HEK293T (cell line): Measurements from ENCODE around the gene PALB2.

Experiments
- CTCF ChIA-PET: fragments of 350-600 bp; formaldehyde crosslinking; extraction: SDS; loops from one replicate; lab custom pipeline; 2021; ENCODE audit warnings: antibody characterized with exemption, inconsistent platforms; lab: Yijun Ruan, JAX
- POLR2A ChIA-PET: fragments of 350-600 bp; formaldehyde crosslinking; extraction: SDS; loops from one replicate; lab custom pipeline; 2020; ENCODE audit warnings: antibody characterized with exemption, inconsistent platforms; lab: Yijun Ruan, JAX
- DNase-seq: peaks from one replicate; pipeline ENCODE4 v3.0.0; 2012; ENCODE audit warnings: mixed read lengths; ENCODE audit errors: extremely low spot score
- ARNT ChIP-seq: fragments of 450-650 bp; IDR thresholded peaks from 2 replicates; pipeline ENCODE4 v1.6.1; 2017; ENCODE audit warnings: mild to moderate bottlenecking
- BHLHE40 ChIP-seq: fragments of 450-650 bp; IDR thresholded peaks from 2 replicates; pipeline ENCODE4 v1.6.1; 2016; ENCODE audit warnings: mild to moderate bottlenecking, moderate library complexity, borderline replicate concordance
- CTBP1 ChIP-seq: fragments of 450-650 bp; IDR thresholded peaks from 2 replicates; pipeline ENCODE4 v1.6.1; 2016; ENCODE audit warnings: borderline replicate concordance
- ELF4 ChIP-seq: fragments of 450-650 bp; IDR thresholded peaks from 2 replicates; pipeline ENCODE4 v1.6.1; 2017; ENCODE audit warnings: antibody characterized with exemption
- FOXA1 ChIP-seq: fragments of 450-650 bp; IDR thresholded peaks from 2 replicates; pipeline ENCODE4 v1.6.1; 2016; ENCODE audit warnings: mild to moderate bottlenecking
- FOXK2 ChIP-seq: fragments of 450-650 bp; IDR thresholded peaks from 2 replicates; pipeline ENCODE4 v1.6.1; 2016; ENCODE audit warnings: mild to moderate bottlenecking
- FOXM1 ChIP-seq: fragments of 450-650 bp; IDR thresholded peaks from 2 replicates; pipeline ENCODE4 v1.6.1; 2017; ENCODE audit warnings: mild to moderate bottlenecking, borderline replicate concordance
- HDGF ChIP-seq: fragments of 450-650 bp; IDR thresholded peaks from 2 replicates; pipeline ENCODE4 v1.6.1; 2017; ENCODE audit warnings: antibody characterized with exemption, borderline replicate concordance
- L3MBTL2 ChIP-seq: fragments of 450-650 bp; conservative IDR thresholded peaks from 2 replicates; pipeline ENCODE4 v1.6.1; 2016; ENCODE audit warnings: mild to moderate bottlenecking
- LEF1 ChIP-seq: fragments of 450-650 bp; IDR thresholded peaks from 2 replicates; pipeline ENCODE4 v1.6.1; 2017; ENCODE audit warnings: mild to moderate bottlenecking, borderline replicate concordance
- NFRKB ChIP-seq: fragments of 450-650 bp; IDR thresholded peaks from 2 replicates; pipeline ENCODE4 v1.6.1; 2016; ENCODE audit warnings: mild to moderate bottlenecking, moderate library complexity
- SP1 ChIP-seq: fragments of 450-650 bp; IDR thresholded peaks from 2 replicates; pipeline ENCODE4 v1.6.1; 2017
- SUZ12 ChIP-seq: fragments of 450-650 bp; IDR thresholded peaks from 2 replicates; pipeline ENCODE4 v1.6.1; 2016; ENCODE audit warnings: mild to moderate bottlenecking
- TARDBP ChIP-seq: fragments of 450-650 bp; IDR thresholded peaks from 2 replicates; pipeline ENCODE4 v1.6.1; 2016
- ZNF384 ChIP-seq: fragments of 450-650 bp; IDR thresholded peaks from 2 replicates; pipeline ENCODE4 v1.6.1; 2016
- TF ChIP-seq, protein P1 (sequence below): fragments of 450-650 bp; IDR thresholded peaks from 2 replicates; pipeline ENCODE4 v1.6.1; 2016

The PALB2 gene

GRCh38 chr16:23670137-23670776 lies 29.1 kb upstream of the PALB2 start:
- DNase-seq: no peak
- no peak for TF ChIP-seq SUZ12
- TF ChIP-seq FOXA1: no peak
- TF ChIP-seq BHLHE40: no peak
- TF ChIP-seq ARNT: no peak
- TF ChIP-seq ZNF384: no peak
- TF ChIP-seq HDGF: no peak
- TF ChIP-seq FOXK2: no peak
- no peak for TF ChIP-seq TARDBP
- no peak for TF ChIP-seq CTBP1
- TF ChIP-seq L3MBTL2: no peak
- TF ChIP-seq SP1: no peak
- no peak for TF ChIP-seq ELF4
- no peak for TF ChIP-seq LEF1
- no peak for TF ChIP-seq FOXM1
- TF ChIP-seq, protein P1, sequence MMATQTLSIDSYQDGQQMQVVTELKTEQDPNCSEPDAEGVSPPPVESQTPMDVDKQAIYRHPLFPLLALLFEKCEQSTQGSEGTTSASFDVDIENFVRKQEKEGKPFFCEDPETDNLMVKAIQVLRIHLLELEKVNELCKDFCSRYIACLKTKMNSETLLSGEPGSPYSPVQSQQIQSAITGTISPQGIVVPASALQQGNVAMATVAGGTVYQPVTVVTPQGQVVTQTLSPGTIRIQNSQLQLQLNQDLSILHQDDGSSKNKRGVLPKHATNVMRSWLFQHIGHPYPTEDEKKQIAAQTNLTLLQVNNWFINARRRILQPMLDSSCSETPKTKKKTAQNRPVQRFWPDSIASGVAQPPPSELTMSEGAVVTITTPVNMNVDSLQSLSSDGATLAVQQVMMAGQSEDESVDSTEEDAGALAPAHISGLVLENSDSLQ: no peak
- ChIA-PET POLR2A (no interaction called here), CTCF (no interaction called here)

- ChIA-PET POLR2A (interaction anchor here (2.6 kb wide), 1 partner anchor 10 kb away, joined by 7 read pairs; the partner anchor contains the start of gene PLK1), CTCF (no interaction called here)
- no peak for TF ChIP-seq HDGF
- no peak for TF ChIP-seq FOXK2
- no peak for TF ChIP-seq ELF4
- TF ChIP-seq BHLHE40: no peak
- DNase-seq: no peak
Measured at GRCh38 chr16:23668873-23669272, 27.8 kb upstream of the PALB2 start.

DNA sequence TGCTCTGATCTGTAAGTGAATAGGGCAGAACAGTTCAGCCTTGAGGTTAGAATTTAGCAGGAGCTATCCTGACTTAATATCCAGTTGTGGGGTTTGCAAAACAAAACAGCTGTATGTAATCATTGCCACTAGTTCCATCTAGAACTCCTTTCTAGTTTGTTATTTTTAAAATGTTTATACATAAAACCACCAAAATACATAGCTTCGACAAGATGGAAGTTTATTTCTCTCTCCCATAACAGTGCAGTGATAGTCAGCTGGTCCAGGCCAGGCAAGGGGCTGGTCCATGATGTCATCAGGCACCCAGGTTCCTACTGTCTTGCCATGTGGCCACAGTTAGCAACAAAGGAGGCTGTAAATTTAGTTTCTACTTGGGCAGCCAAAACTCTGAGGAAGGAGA lies 27.1 kb upstream of the PALB2 start:
- POLR2A ChIA-PET: interaction anchor here (2.6 kb wide), 1 partner anchor 11 kb away, joined by 7 read pairs; the partner anchor contains the start of gene PLK1
- no peak for TF ChIP-seq CTBP1
- TF ChIP-seq, protein P1: no peak
- no peak for TF ChIP-seq FOXM1
- TF ChIP-seq HDGF: no peak
- TF ChIP-seq FOXA1: no peak
- CTCF ChIA-PET: no interaction called here
- no peak for DNase-seq

DNA sequence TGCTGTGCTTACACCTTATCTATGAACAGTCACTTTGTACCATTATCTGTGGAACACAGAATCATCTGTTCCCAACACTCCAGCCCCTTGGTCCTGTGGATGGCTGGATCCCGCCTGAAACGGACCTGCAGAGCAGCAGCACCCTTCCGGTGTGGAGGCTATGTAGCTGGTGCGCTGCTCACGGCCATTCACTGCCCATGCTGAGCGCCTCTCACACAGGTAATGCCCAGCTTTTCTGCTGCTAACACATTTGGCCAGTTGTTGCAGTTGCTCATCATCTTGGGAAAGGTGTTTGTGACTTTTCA lies 26.2 kb upstream of the PALB2 start:
- POLR2A ChIA-PET: interaction anchor here (1.0 to 2.6 kb wide), 2 partner anchors 10 to 12 kb away, joined by 3 to 7 read pairs; partner anchors contain the start of gene PLK1

DNA sequence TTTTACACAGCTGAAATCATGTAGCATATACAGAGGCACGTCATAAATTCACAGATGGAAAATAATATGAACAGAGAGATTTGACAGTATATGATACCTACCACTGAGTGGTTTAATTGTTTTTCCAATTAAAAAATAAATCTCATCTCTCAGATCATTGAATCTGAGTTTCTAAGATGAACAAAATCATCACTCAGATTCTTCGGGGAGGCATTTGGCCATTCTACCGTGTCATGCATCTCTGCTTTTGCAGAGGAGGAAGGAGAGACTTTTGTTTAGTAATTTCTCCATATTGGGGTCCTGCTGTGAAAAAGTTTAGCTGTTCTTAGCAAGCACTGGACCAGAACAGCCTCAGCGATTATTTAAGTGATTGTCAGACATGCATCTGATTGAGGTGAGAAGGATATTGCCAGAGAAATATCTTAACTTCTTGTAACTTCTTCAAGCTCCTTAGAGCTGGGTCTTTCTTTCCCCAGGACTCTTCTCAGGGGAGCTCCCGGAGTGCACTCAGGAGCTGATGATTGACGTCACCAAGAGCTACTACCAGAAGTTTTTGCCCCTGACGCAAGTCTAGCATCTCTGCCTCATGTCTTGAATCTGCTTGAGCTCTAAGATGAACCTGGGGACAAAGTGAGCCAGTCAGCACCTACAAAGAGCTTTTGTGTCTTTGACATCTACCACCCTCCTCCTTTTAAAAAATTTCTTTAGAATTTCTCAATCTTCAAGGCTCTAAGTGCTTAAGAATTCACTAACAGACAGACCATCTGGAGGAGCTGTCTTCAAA lies 25.7 kb upstream of the PALB2 start:
- TF ChIP-seq LEF1 (no peak), CTBP1 (no peak), NFRKB (no peak), ELF4 (no peak), HDGF (no peak), FOXA1 (no peak)
- CTCF ChIA-PET: no interaction called here
- POLR2A ChIA-PET: interaction anchor here (1.0 to 2.6 kb wide), 2 partner anchors 10 to 12 kb away, joined by 3 to 7 read pairs; partner anchors contain the start of gene PLK1
- no peak for DNase-seq

More for the DNA sequence above, 26.2 kb upstream of the PALB2 start:
- CTCF ChIA-PET: no interaction called here
- no peak for TF ChIP-seq SUZ12
- no peak for TF ChIP-seq FOXA1
- TF ChIP-seq SP1: no peak
- TF ChIP-seq L3MBTL2: no peak
- TF ChIP-seq FOXK2: no peak
- TF ChIP-seq LEF1: no peak
- TF ChIP-seq NFRKB: no peak
- no peak for TF ChIP-seq BHLHE40
- TF ChIP-seq ELF4: no peak
- TF ChIP-seq, protein P1: no peak
- TF ChIP-seq FOXM1: no peak
- no peak for TF ChIP-seq CTBP1
- TF ChIP-seq HDGF: no peak
- TF ChIP-seq TARDBP: no peak
- TF ChIP-seq ARNT: no peak
- DNase-seq: no peak

DNA sequence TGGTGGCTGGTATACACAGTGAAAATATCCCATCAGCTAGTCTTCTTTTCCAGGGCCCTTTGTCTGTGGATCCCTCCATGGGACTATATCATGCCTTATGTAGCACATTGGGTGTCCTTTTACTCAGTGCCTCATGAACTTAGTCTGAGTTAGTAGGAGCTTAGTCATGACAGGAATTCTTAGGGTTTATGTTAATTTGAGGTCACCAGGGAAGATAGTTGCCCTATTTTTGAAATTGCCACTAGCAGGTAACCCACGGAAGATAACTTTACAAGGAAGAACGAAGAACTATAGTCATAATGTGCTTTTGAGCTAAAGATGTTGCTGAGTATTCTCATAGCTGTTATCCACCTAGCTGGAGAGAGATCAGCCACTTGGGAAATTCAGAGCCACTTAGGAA lies 22.8 kb upstream of the PALB2 start:
- no peak for TF ChIP-seq NFRKB
- no peak for TF ChIP-seq FOXK2
- no peak for TF ChIP-seq ELF4
- no peak for TF ChIP-seq SUZ12
- no peak for TF ChIP-seq L3MBTL2
- no peak for TF ChIP-seq LEF1
- TF ChIP-seq, protein P1: no peak
- no peak for TF ChIP-seq BHLHE40
- no peak for TF ChIP-seq CTBP1
- TF ChIP-seq FOXM1: no peak
- no peak for TF ChIP-seq TARDBP
- TF ChIP-seq HDGF: no peak
- TF ChIP-seq SP1: no peak
- no peak for TF ChIP-seq FOXA1
- DNase-seq: no peak
- POLR2A ChIA-PET: no interaction called here
- CTCF ChIA-PET: no interaction called here
